ENCODE results near the gene EFHC1. TPM values are rescaled to one million over a fixed set of nuclear protein-coding genes. Genes with fewer than 3 reads are reported as not detected.

The EFHC1 gene
- total RNA-seq, 4 donors from 2014 or later: 17.1 to 28.4 (median 19.5) TPM

GRCh38 chr6:52474173-52474572 lies 54.0 kb downstream of the EFHC1 start:
- DNase-seq: no peak
- intact Hi-C loops (cut with DNase I; ENCODE audit: low total_unique reads): no loop called here
- Histone ChIP-seq H3K9me3 (no peaks in the 10 kb centered on the region), H3K27ac (no peak overlapping the region), H3K4me1 (no peaks in the 10 kb centered on the region), H3K27me3 (no peaks in the 10 kb centered on the region), H3K36me3 (no peaks in the 10 kb centered on the region), H3K4me3 (no peak overlapping the region)
- WGBS, 2 donors (ENCODE audit: low coverage in 1 of 2): 94 to 96% methylated on average over 3 to 4 of the region's 4 CpGs
- TF ChIP-seq EP300 (IDR thresholded peaks at IDR 0.05; ENCODE audit: low read depth) (no peak), POLR2A (IDR thresholded peaks at IDR 0.05) (no peak), CTCF (IDR thresholded peaks at IDR 0.05) (no peak), POLR2AphosphoS5 (IDR thresholded peaks at IDR 0.05) (no peak)
- in situ Hi-C loops (cut with MboI; ENCODE audit: low pct_ligation_motif_present in 1 of 4, low pct_unique_long_range_greater_than_20kb in 1 of 4, low sequenced_read_pairs in 3 of 4): no loop called here

DNA sequence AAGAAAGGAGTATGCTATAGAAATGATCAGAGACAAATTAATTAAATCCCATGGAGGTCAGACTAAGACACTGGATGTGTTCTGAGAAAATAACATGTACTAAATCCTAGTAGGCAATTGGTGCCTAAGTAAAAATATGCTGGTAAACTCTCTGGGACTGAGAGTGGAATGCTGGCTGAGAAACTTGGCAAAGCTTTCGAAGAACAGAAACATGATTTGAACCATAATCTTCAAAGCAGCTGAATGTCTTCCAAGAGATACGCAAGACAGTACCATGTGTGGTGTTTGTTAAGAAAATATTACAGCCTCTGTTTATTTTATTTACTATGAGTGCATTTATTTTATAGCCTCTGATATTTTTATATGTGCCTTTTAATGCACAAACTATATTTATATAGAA lies 55.2 kb downstream of the EFHC1 start:
- H3K36me3 ChIP-seq: no peaks in the 10 kb centered on the region
- no peak for TF ChIP-seq POLR2AphosphoS5 (IDR thresholded peaks at IDR 0.05)
- no peak for TF ChIP-seq EP300 (IDR thresholded peaks at IDR 0.05; ENCODE audit: low read depth)
- TF ChIP-seq POLR2A (IDR thresholded peaks at IDR 0.05): no peak
- TF ChIP-seq CTCF (IDR thresholded peaks at IDR 0.05): no peak
- H3K4me1 ChIP-seq: no peaks in the 10 kb centered on the region
- WGBS, 2 donors (ENCODE audit: low coverage in 1 of 2): 65 to 81% methylated on average over 2 of the region's 2 CpGs
- DNase-seq: no peak
- H3K4me3 ChIP-seq: no peak overlapping the region
- H3K9me3 ChIP-seq: no peaks in the 10 kb centered on the region
- in situ Hi-C loops (cut with MboI; ENCODE audit: low pct_ligation_motif_present in 1 of 4, low pct_unique_long_range_greater_than_20kb in 1 of 4, low sequenced_read_pairs in 3 of 4) (no loop called here), intact Hi-C loops (cut with DNase I; ENCODE audit: low total_unique reads) (no loop called here)
- H3K27me3 ChIP-seq: no peaks in the 10 kb centered on the region
- H3K27ac ChIP-seq: no peak overlapping the region

DNA sequence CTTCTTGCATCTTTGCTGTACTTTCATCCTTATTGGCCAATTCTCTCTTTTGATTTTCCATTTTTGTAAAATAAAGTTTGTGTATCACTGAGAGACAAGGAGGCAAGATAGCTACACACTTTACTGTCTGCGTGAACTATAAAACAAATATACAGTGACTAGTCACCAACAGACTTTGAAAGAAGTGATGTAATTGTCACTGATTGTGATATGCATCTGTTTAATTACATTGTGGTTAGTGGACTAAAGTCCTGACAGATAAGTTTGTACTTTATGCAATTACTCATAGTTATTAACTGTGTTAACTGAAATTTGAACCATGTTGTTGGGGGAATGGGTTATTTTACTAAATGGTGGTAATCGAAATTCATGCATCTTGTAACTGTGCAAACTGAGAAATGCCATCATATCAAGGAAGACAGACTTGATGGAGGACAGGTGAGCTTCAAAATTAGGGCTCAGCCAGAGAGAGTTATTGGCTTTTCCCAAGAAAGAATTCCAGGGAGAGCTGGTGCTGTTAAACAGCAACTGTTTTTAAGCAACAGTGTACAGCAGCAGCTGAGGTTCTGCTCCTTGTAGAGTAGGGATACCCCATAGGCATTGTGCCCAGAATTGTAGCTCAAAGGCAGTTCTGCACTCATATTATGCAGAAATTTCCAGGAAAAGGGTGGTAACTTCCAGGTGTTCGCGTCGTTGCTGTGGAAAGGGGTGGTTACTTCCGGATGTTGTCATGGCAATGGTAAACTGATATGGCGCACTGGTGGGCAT lies 62.9 kb downstream of the EFHC1 start:
- intact Hi-C loops (cut with DNase I; ENCODE audit: low total_unique reads): no loop called here
- no peak for DNase-seq
- Histone ChIP-seq H3K36me3 (no peaks in the 10 kb centered on the region), H3K9me3 (no peaks in the 10 kb centered on the region), H3K27ac (no peak overlapping the region), H3K27me3 (no peaks in the 10 kb centered on the region), H3K4me3 (no peak overlapping the region), H3K4me1 (no peaks in the 10 kb centered on the region)
- TF ChIP-seq EP300 (IDR thresholded peaks at IDR 0.05; ENCODE audit: low read depth) (no peak), POLR2A (IDR thresholded peaks at IDR 0.05) (no peak), POLR2AphosphoS5 (IDR thresholded peaks at IDR 0.05) (no peak), CTCF (IDR thresholded peaks at IDR 0.05) (no peak)
- in situ Hi-C loops (cut with MboI; ENCODE audit: low pct_ligation_motif_present in 1 of 4, low pct_unique_long_range_greater_than_20kb in 1 of 4, low sequenced_read_pairs in 3 of 4): no loop called here
- WGBS, 2 donors (ENCODE audit: low coverage in 1 of 2): 87 to 88% methylated on average over 2 to 7 of the region's 7 CpGs

GRCh38 chr6:52483671-52484003 lies 63.5 kb downstream of the EFHC1 start:
- Histone ChIP-seq H3K9me3 (no peaks in the 10 kb centered on the region), H3K4me3 (no peak overlapping the region), H3K27ac (no peak overlapping the region), H3K36me3 (no peaks in the 10 kb centered on the region), H3K4me1 (no peaks in the 10 kb centered on the region), H3K27me3 (no peaks in the 10 kb centered on the region)
- in situ Hi-C loops (cut with MboI; ENCODE audit: low pct_ligation_motif_present in 1 of 4, low pct_unique_long_range_greater_than_20kb in 1 of 4, low sequenced_read_pairs in 3 of 4) (no loop called here), intact Hi-C loops (cut with DNase I; ENCODE audit: low total_unique reads) (no loop called here)
- no peak for TF ChIP-seq CTCF (IDR thresholded peaks at IDR 0.05)
- no peak for TF ChIP-seq POLR2A (IDR thresholded peaks at IDR 0.05)
- no peak for TF ChIP-seq EP300 (IDR thresholded peaks at IDR 0.05; ENCODE audit: low read depth)
- no peak for TF ChIP-seq POLR2AphosphoS5 (IDR thresholded peaks at IDR 0.05)
- WGBS, 2 donors (ENCODE audit: low coverage in 1 of 2): 95 to 100% methylated on average over 1 to 3 of the region's 3 CpGs
- no peak for DNase-seq

Measured in transverse colon (tissue), 4 donors.